Transverse colon (tissue), 4 donors: Measurements from ENCODE around the gene SYNJ1. TPM values are rescaled to one million over a fixed set of nuclear protein-coding genes. Genes with fewer than 3 reads are reported as not detected.

Experiments
- DNase-seq: peaks from one replicate; pipeline ENCODE4 v3.0.0-alpha.2; 2019
- H3K27ac ChIP-seq, 4 donors: fragments of 200-600 bp; sonication (generic); 2 replicates each; pipeline ENCODE4 v1.5.1; 2016 to 2018; ENCODE audit warnings: inconsistent platforms in 4 of 4
- H3K27me3 ChIP-seq: fragments of 200-600 bp; sonication (generic); 2 replicates; pipeline ENCODE4 v1.5.1; 2017; ENCODE audit warnings: inconsistent platforms
- H3K36me3 ChIP-seq, 4 donors: fragments of 200-600 bp; sonication (generic); 2 replicates each; pipeline ENCODE4 v1.5.1; 2017 to 2019; ENCODE audit warnings: inconsistent platforms in 4 of 4
- H3K4me1 ChIP-seq, 4 donors: fragments of 200-600 bp; sonication (generic); 2 replicates each; pipeline ENCODE4 v1.5.1; 2017 to 2020; ENCODE audit warnings: inconsistent platforms in 4 of 4
- H3K4me3 ChIP-seq, 4 donors: fragments of 200-600 bp; sonication (generic); 1 replicate in 1 of 4; 2 replicates in 3 of 4; pipeline versions ENCODE4 v1.5.1 to v1.6.1; 2017 to 2019; ENCODE audit warnings: inconsistent platforms in 4 of 4
- H3K9me3 ChIP-seq, 2 donors: fragments of 200-600 bp; sonication (generic); 2 replicates each; pipeline ENCODE4 v1.5.1; 2017 to 2019; ENCODE audit warnings: inconsistent platforms in 2 of 2
- CTCF ChIP-seq, 5 experiments: fragments of 200-600 bp in 3 of 5; fragments of 450-650 bp in 2 of 5; sonication (generic) in 3 of 5; IDR thresholded peaks; 1 replicate in 2 of 5; 2 replicates in 3 of 5; pipeline ENCODE4 v1.5.1; 2016 to 2017; ENCODE audit warnings: antibody characterized with exemption in 5 of 5, inconsistent platforms in 3 of 5, mild to moderate bottlenecking in 2 of 5, moderate library complexity in 1 of 5
- EP300 ChIP-seq: sonication (generic); formaldehyde crosslinking; IDR thresholded peaks from one replicate; pipeline ENCODE4 v1.6.1; 2017; ENCODE audit warnings: antibody characterized with exemption, low read depth
- POLR2A ChIP-seq: fragments of 450-650 bp; IDR thresholded peaks from one replicate; pipeline ENCODE4 v1.6.1; 2016; ENCODE audit warnings: antibody characterized with exemption, mild to moderate bottlenecking, moderate library complexity
- POLR2AphosphoS5 ChIP-seq, 3 donors: sonication (generic); formaldehyde crosslinking; IDR thresholded peaks; one replicate each; pipeline ENCODE4 v1.6.1; 2016; ENCODE audit warnings: antibody characterized with exemption in 3 of 3
- WGBS, 2 donors: methylation state at CpG; one replicate each; pipeline ENCODE4 v1.1.5; 2018; ENCODE audit warnings: low coverage in 1 of 2; 5-methylcytosine and 5-hydroxymethylcytosine counted together
- in situ Hi-C, 4 donors: fragments of 200-750 bp; cut with MboI; loops; one replicate each; pipeline versions ENCODE4 v1.15.0 to v1.15.1; 2017; ENCODE audit warnings: low sequenced_read_pairs in 3 of 4, low pct_ligation_motif_present in 1 of 4, low pct_unique_long_range_greater_than_20kb in 1 of 4
- intact Hi-C: fragments of 100-400 bp; cut with DNase I; formaldehyde crosslinking; loops from one replicate; pipeline ENCODE4 v1.15.1; 2023; ENCODE audit warnings: low total_unique reads
- total RNA-seq, 4 donors: library from RNA; depleted of rRNA; stranded (reverse); fragments of >200 nt; gene quantifications; one replicate each; pipeline ENCODE4 v1.1.0, GENCODE V29; 2016

The SYNJ1 gene
- total RNA-seq, 4 donors from 2014 or later, result 9.8 to 18.0 (median 15.9) TPM

- Histone ChIP-seq H3K4me1 (peaks cover 16 to 38% (median 30%) of the 10 kb centered on the region in 4 donors), H3K9me3 (no peaks in the 10 kb centered on the region), H3K27me3 (no peaks in the 10 kb centered on the region), H3K27ac (peak overlapping the region; percentile 93 to 97 (median 96)), H3K36me3 (no peaks in the 10 kb centered on the region), H3K4me3 (peak overlapping the region; percentile 14 to 92 (median 84))
- in situ Hi-C loops (no loop called here), intact Hi-C loops (no loop called here)
- DNase-seq, result peak; percentile 60
- TF ChIP-seq POLR2AphosphoS5 (IDR thresholded peaks at IDR 0.05) (no peak), POLR2A (peak; percentile 5)
- WGBS, 2 donors, result 17 to 22% methylated on average over 9 to 13 of the region's 13 CpGs
Measured at GRCh38 chr21:32772281-32773047, 44.7 kb upstream of the SYNJ1 start.

GRCh38 chr21:32770871-32771523, 43.2 kb upstream of the SYNJ1 start:
- H3K27ac ChIP-seq, result peak overlapping the region; percentile 93 to 97 (median 96)
- WGBS, 2 donors, result 1% methylated on average over 34 of the region's 56 CpGs; no CpG with 5 or more reads in 1 of the 2 donors
- H3K4me1 ChIP-seq, result peaks cover 16 to 38% (median 30%) of the 10 kb centered on the region in 4 donors
- peak; percentile 61 for DNase-seq
- no peak for TF ChIP-seq POLR2A
- TF ChIP-seq EP300, result no peak
- TF ChIP-seq CTCF (IDR thresholded peaks at IDR 0.05), result no peak
- no peak for TF ChIP-seq POLR2AphosphoS5 (IDR thresholded peaks at IDR 0.05)
- H3K4me3 ChIP-seq, result peak overlapping the region; percentile 63 to 92 (median 84)
- no peaks in the 10 kb centered on the region for H3K9me3 ChIP-seq
- no peaks in the 10 kb centered on the region for H3K27me3 ChIP-seq
- H3K36me3 ChIP-seq, result peaks cover 0 to 6% (median 0%) of the 10 kb centered on the region in 4 donors
- intact Hi-C loops, result no loop called here
- in situ Hi-C loops, result no loop called here

GRCh38 chr21:32768530-32768929, 40.7 kb upstream of the SYNJ1 start:
- intact Hi-C loops (no loop called here), in situ Hi-C loops (no loop called here)
- Histone ChIP-seq H3K36me3 (peaks cover 0 to 13% (median 3%) of the 10 kb centered on the region in 4 donors), H3K9me3 (no peaks in the 10 kb centered on the region), H3K4me1 (peaks cover 16 to 41% (median 30%) of the 10 kb centered on the region in 4 donors), H3K27me3 (no peaks in the 10 kb centered on the region), H3K27ac (no peak overlapping the region), H3K4me3 (no peak overlapping the region)
- no peak for TF ChIP-seq POLR2A
- WGBS, 2 donors, result 51 to 73% methylated on average over 3 of the region's 3 CpGs
- DNase-seq, result no peak

GRCh38 chr21:32765058-32765457, 37.2 kb upstream of the SYNJ1 start:
- no peak for DNase-seq
- Histone ChIP-seq H3K4me1 (peaks cover 11 to 25% (median 17%) of the 10 kb centered on the region in 4 donors), H3K27me3 (no peaks in the 10 kb centered on the region), H3K36me3 (peaks cover 0 to 36% (median 17%) of the 10 kb centered on the region in 4 donors), H3K4me3 (no peak overlapping the region), H3K27ac (no peak overlapping the region), H3K9me3 (no peaks in the 10 kb centered on the region)
- intact Hi-C loops (no loop called here), in situ Hi-C loops (no loop called here)
- 80% methylated on average over 1 to 2 of the region's 2 CpGs for WGBS, 2 donors
- no peak for TF ChIP-seq EP300
- no peak for TF ChIP-seq CTCF (IDR thresholded peaks at IDR 0.05)

- H3K36me3 ChIP-seq, result peaks cover 0 to 44% (median 21%) of the 10 kb centered on the region in 4 donors
- DNase-seq, result no peak
- peaks cover 3 to 16% (median 9%) of the 10 kb centered on the region in 4 donors for H3K4me1 ChIP-seq
- in situ Hi-C loops (no loop called here), intact Hi-C loops (no loop called here)
- TF ChIP-seq EP300 (no peak), CTCF (IDR thresholded peaks at IDR 0.05) (no peak), POLR2AphosphoS5 (IDR thresholded peaks at IDR 0.05) (no peak)
- WGBS, 2 donors, result 83 to 100% methylated on average over 1 of the region's 1 CpG
- no peak overlapping the region for H3K4me3 ChIP-seq
- H3K27ac ChIP-seq, result no peak overlapping the region
- no peaks in the 10 kb centered on the region for H3K9me3 ChIP-seq
- H3K27me3 ChIP-seq, result no peaks in the 10 kb centered on the region
Measured at GRCh38 chr21:32764186-32764585, 36.4 kb upstream of the SYNJ1 start.
